CD14-positive monocyte (primary cell): Measurements from ENCODE around the gene R3HDM4. TPM values are rescaled to one million over a fixed set of nuclear protein-coding genes. Genes with fewer than 3 reads are reported as not detected.

Experiments
- DNase-seq, 3 donors: peaks; one replicate each; pipeline ENCODE4 v3.0.0-alpha.2; 2011 to 2022
- H2AFZ ChIP-seq: 2 replicates; pipeline ENCODE4 v1.6.0; 2012; ENCODE audit warnings: mild to moderate bottlenecking, low read depth, low read length, inconsistent platforms; ENCODE audit not compliant: insufficient read depth, poor library complexity, severe bottlenecking
- H3K27ac ChIP-seq, 2 donors: 1 replicate in 1 of 2; 2 replicates in 1 of 2; pipeline ENCODE4 v1.5.1; 2012 to 2013; ENCODE audit warnings: low read length in 2 of 2, control low read depth in 1 of 2, inconsistent platforms in 1 of 2, low read depth in 1 of 2, mild to moderate bottlenecking in 1 of 2
- H3K27me3 ChIP-seq, 2 donors: one replicate each; pipeline versions ENCODE4 v1.6.0 to v1.6.1; 2011 to 2013; ENCODE audit warnings: low read length in 2 of 2; ENCODE audit not compliant: control insufficient read depth in 2 of 2, insufficient read depth in 2 of 2
- H3K36me3 ChIP-seq, 2 donors: replicated peaks in 1 of 2; 1 replicate in 1 of 2; 2 replicates in 1 of 2; pipeline versions ENCODE4 v1.5.1 to v1.6.1; 2012 to 2013; ENCODE audit warnings: low read length in 2 of 2, control low read depth in 1 of 2, inconsistent platforms in 1 of 2, mild to moderate bottlenecking in 1 of 2; ENCODE audit not compliant: insufficient read depth in 2 of 2, control insufficient read depth in 1 of 2
- H3K4me1 ChIP-seq, 2 donors: 1 replicate in 1 of 2; 2 replicates in 1 of 2; pipeline versions ENCODE4 v1.5.1 to v1.6.1; 2012 to 2013; ENCODE audit warnings: low read length in 2 of 2, control low read depth in 1 of 2, inconsistent platforms in 1 of 2, mild to moderate bottlenecking in 1 of 2, moderate library complexity in 1 of 2; ENCODE audit not compliant: insufficient read depth in 2 of 2, control insufficient read depth in 1 of 2
- H3K4me2 ChIP-seq: replicated peaks from 2 replicates; pipeline ENCODE3; 2012; ENCODE audit warnings: low read length, moderate library complexity, mild to moderate bottlenecking; ENCODE audit not compliant: poor library complexity, severe bottlenecking; ENCODE audit errors: extremely low read depth
- H3K4me3 ChIP-seq, 3 experiments: fragments of 200-600 bp in 1 of 3; sonication (generic) in 1 of 3; replicated peaks in 1 of 3; 1 replicate in 2 of 3; 2 replicates in 1 of 3; pipeline ENCODE4 v1.5.1; 2011 to 2013; ENCODE audit warnings: low read length in 3 of 3, mild to moderate bottlenecking in 3 of 3, control low read depth in 2 of 3, low read depth in 2 of 3, inconsistent platforms in 1 of 3, moderate library complexity in 1 of 3
- H3K79me2 ChIP-seq: 2 replicates; pipeline ENCODE4 v1.6.0; 2012; ENCODE audit warnings: mild to moderate bottlenecking, control low read depth, inconsistent platforms, low read length, moderate library complexity; ENCODE audit not compliant: insufficient read depth
- H3K9ac ChIP-seq: 2 replicates; pipeline ENCODE4 v1.6.0; 2017; ENCODE audit warnings: low read length, mild to moderate bottlenecking; ENCODE audit not compliant: insufficient read depth, poor library complexity, severe bottlenecking
- H3K9me3 ChIP-seq, 2 donors: replicated peaks in 1 of 2; 1 replicate in 1 of 2; 2 replicates in 1 of 2; pipeline versions ENCODE4 v1.5.1 to v1.6.1; 2012 to 2013; ENCODE audit warnings: low read length in 2 of 2, control low read depth in 1 of 2; ENCODE audit not compliant: control insufficient read depth in 1 of 2, insufficient read depth in 1 of 2
- H4K20me1 ChIP-seq: 2 replicates; pipeline ENCODE4 v1.6.0; 2012; ENCODE audit warnings: mild to moderate bottlenecking, low read length, control low read depth, moderate library complexity; ENCODE audit not compliant: insufficient read depth
- H3K27ac Mint-ChIP-seq, 7 donors: one replicate each; pipeline ENCODE4 v1.8.0; 2020; ENCODE audit warnings: mild to moderate bottlenecking in 7 of 7, mixed read lengths in 7 of 7, moderate library complexity in 6 of 7, inconsistent platforms in 2 of 7
- H3K27me3 Mint-ChIP-seq, 3 donors: one replicate each; pipeline ENCODE4 v1.8.0; 2021 to 2022; ENCODE audit warnings: low read depth in 3 of 3, mild to moderate bottlenecking in 3 of 3, mixed read lengths in 3 of 3, moderate library complexity in 3 of 3, inconsistent platforms in 1 of 3
- H3K36me3 Mint-ChIP-seq, 2 donors: one replicate each; pipeline ENCODE4 v1.8.0; 2020; ENCODE audit warnings: mixed read lengths in 2 of 2, inconsistent platforms in 1 of 2, mild to moderate bottlenecking in 1 of 2
- H3K4me1 Mint-ChIP-seq: one replicate; pipeline ENCODE4 v1.8.0; 2020; ENCODE audit warnings: mild to moderate bottlenecking, mixed read lengths
- H3K4me3 Mint-ChIP-seq, 2 donors: one replicate each; pipeline ENCODE4 v1.8.0; 2020; ENCODE audit warnings: mild to moderate bottlenecking in 2 of 2, mixed read lengths in 2 of 2, moderate library complexity in 1 of 2
- H3K9me3 Mint-ChIP-seq, 7 donors: one replicate each; pipeline ENCODE4 v1.8.0; 2020 to 2022; ENCODE audit warnings: mixed read lengths in 7 of 7, mild to moderate bottlenecking in 6 of 7, moderate library complexity in 6 of 7, inconsistent platforms in 2 of 7
- CTCF ChIP-seq: fragments of 200-600 bp; IDR thresholded peaks from one replicate; pipeline ENCODE4 v1.8.0; 2022; ENCODE audit warnings: antibody characterized with exemption, mild to moderate bottlenecking
- WGBS: methylation state at CpG from one replicate; pipeline ENCODE4 v1.1.5; 2013; ENCODE audit warnings: missing lambda C conversion rate; ENCODE audit not compliant: insufficient coverage; 5-methylcytosine and 5-hydroxymethylcytosine counted together
- intact Hi-C, 2 donors: fragments of 100-400 bp; cut with micrococcal nuclease; formaldehyde crosslinking; loops; one replicate each; pipeline versions ENCODE4 v1.15.0 to v1.15.1; 2023
- polyA plus RNA-seq, 3 donors: library from polyadenylated mRNA; depleted of rRNA in 1 of 3; unstranded in 2 of 3; stranded (reverse) in 1 of 3; fragments of 300-500 nt in 2 of 3; fragments of >200 nt in 1 of 3; fragmentation: Illumina TruSeq in 2 of 3; gene quantifications; 1 replicate in 2 of 3; 2 replicates in 1 of 3; pipeline ENCODE4 v1.2.3, GENCODE V29; 2012 to 2021

Gene R3HDM4
- polyA plus RNA-seq, 3 donors: 70.8 to 99.9 (median 78.7) TPM

- Mint-ChIP-seq H3K27ac (peak overlapping the region in 1 of 7 donors; percentile 26), H3K4me3 (no peak overlapping the region), H3K4me1 (peaks cover 54% of the 10 kb centered on the region), H3K36me3 (peaks cover 28 to 53% of the 10 kb centered on the region in 2 donors), H3K27me3 (peaks cover 0 to 1% (median 0%) of the 10 kb centered on the region in 3 donors), H3K9me3 (peaks cover 0 to 2% (median 0%) of the 10 kb centered on the region in 7 donors)
- Histone ChIP-seq H3K79me2 (peaks cover 100% of the 10 kb centered on the region), H4K20me1 (peaks cover 100% of the 10 kb centered on the region), H3K36me3 (peaks cover 13 to 47% of the 10 kb centered on the region in 2 donors), H3K27me3 (no peaks in the 10 kb centered on the region), H2AFZ (no peak overlapping the region), H3K4me3 (no peak overlapping the region), H3K9ac (no peak overlapping the region), H3K9me3 (no peaks in the 10 kb centered on the region), H3K4me2 (no peak overlapping the region), H3K27ac (no peak overlapping the region), H3K4me1 (peaks cover 44 to 61% of the 10 kb centered on the region in 2 donors)
- DNase-seq: no peak
- intact Hi-C loops: no loop called here
- WGBS: 90% methylated on average over 19 of the region's 23 CpGs
- TF ChIP-seq CTCF: no peak
Measured at GRCh38 chr19:938233-938923, 25.4 kb upstream of the R3HDM4 start.

GRCh38 chr19:937259-937694, 24.3 kb upstream of the R3HDM4 start:
- intact Hi-C loops: no loop called here
- H2AFZ ChIP-seq: no peak overlapping the region
- H3K27ac ChIP-seq: no peak overlapping the region
- no peaks in the 10 kb centered on the region for H3K27me3 ChIP-seq
- peaks cover 0 to 2% (median 0%) of the 10 kb centered on the region in 7 donors for H3K9me3 Mint-ChIP-seq
- H3K9me3 ChIP-seq: no peaks in the 10 kb centered on the region
- no peak overlapping the region for H3K4me2 ChIP-seq
- H3K4me3 ChIP-seq: no peak overlapping the region
- H3K4me1 Mint-ChIP-seq: peaks cover 64% of the 10 kb centered on the region
- H3K4me3 Mint-ChIP-seq: no peak overlapping the region
- peaks cover 100% of the 10 kb centered on the region for H4K20me1 ChIP-seq
- peak in 2 of 3 donors; percentile 49 to 52 for DNase-seq
- peaks cover 0 to 1% (median 0%) of the 10 kb centered on the region in 3 donors for H3K27me3 Mint-ChIP-seq
- H3K9ac ChIP-seq: no peak overlapping the region
- peaks cover 5 to 38% of the 10 kb centered on the region in 2 donors for H3K36me3 ChIP-seq
- H3K4me1 ChIP-seq: peaks cover 55 to 72% of the 10 kb centered on the region in 2 donors
- H3K27ac Mint-ChIP-seq: peak overlapping the region in 2 of 7 donors; percentile 64 to 77
- TF ChIP-seq CTCF: no peak
- peaks cover 22 to 43% of the 10 kb centered on the region in 2 donors for H3K36me3 Mint-ChIP-seq
- peaks cover 100% of the 10 kb centered on the region for H3K79me2 ChIP-seq
- WGBS: 92% methylated on average over 7 of the region's 16 CpGs
